ENCODE results near the gene VPS4B. TPM values are rescaled to one million over a fixed set of nuclear protein-coding genes. Genes with fewer than 3 reads are reported as not detected.

The VPS4B gene
- total and polyA plus RNA-seq, 2 experiments from 2014 or later = 30.2 to 49.4 TPM

DNA sequence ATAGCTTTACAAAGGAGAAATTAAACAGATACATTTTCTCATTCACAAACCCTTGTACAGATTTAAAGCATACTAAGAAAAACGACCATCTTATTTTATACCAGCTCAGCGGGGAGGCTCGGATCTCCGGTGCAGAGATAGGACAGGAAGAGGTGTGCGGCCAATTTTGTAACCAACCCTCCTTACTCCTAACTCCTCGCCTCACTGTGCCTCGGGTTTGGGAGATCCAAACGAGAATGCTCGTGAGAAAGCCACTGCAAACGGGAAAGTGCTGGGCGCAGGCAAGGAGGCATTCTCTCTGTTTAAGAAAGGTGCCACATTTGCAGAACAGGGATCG lies 56.4 kb downstream of the VPS4B start:
- DNase-seq (ENCODE audit: low spot score) (peak; percentile 36), ATAC-seq (no peak)
- Mint-ChIP-seq H3K27me3 (ENCODE audit: insufficient read depth, low read depth, poor library complexity) (peaks cover 3% of the 10 kb centered on the region), H3K4me1 (peaks cover 14% of the 10 kb centered on the region; the same call in 2 of the 3 replicates), H3K9me3 (peaks cover 14% of the 10 kb centered on the region), H3K36me3 (ENCODE audit: low read depth) (peaks cover 33% of the 10 kb centered on the region), H3K27ac (peak overlapping the region; percentile 84; the same call in 1 of the 2 replicates), H3K4me3 (peak overlapping the region; percentile 92)
- H3K4me3 ChIP-seq = peak overlapping the region; percentile 77
- peaks cover 36% of the 10 kb centered on the region for H3K79me2 ChIP-seq (replicated peaks; ENCODE audit: insufficient read depth)
- H3K27ac ChIP-seq (ENCODE audit: low read depth) = no peak overlapping the region
- H3K4me1 ChIP-seq (ENCODE audit: insufficient read depth) = peaks cover 8% of the 10 kb centered on the region; the same call in 1 of the 2 replicates
- 0 out of 2 replicates have a peak, but pooled peaks cover 3% of the 10 kb centered on the region for H3F3A ChIP-seq (replicated peaks; ENCODE audit: low read depth)
- peaks cover 15% of the 10 kb centered on the region for H4K20me1 ChIP-seq (replicated peaks; ENCODE audit: insufficient read depth)
- H3K36me3 ChIP-seq (ENCODE audit: insufficient read depth) = peaks cover 12% of the 10 kb centered on the region
- TF ChIP-seq JUNB (IDR thresholded peaks at IDR 0.05; ENCODE audit: unreplicated experiment) (no peak), EZH2phosphoT487 (IDR thresholded peaks at IDR 0.05; ENCODE audit: unreplicated experiment) (no peak)
- peak overlapping the region; percentile 99 for H3K4me2 ChIP-seq
- H3K27me3 ChIP-seq (ENCODE audit: insufficient read depth) = no peaks in the 10 kb centered on the region
- H2AFZ ChIP-seq = peak overlapping the region; percentile 97
- H3K9me2 ChIP-seq (ENCODE audit: insufficient read depth) = no peaks in the 10 kb centered on the region

DNA sequence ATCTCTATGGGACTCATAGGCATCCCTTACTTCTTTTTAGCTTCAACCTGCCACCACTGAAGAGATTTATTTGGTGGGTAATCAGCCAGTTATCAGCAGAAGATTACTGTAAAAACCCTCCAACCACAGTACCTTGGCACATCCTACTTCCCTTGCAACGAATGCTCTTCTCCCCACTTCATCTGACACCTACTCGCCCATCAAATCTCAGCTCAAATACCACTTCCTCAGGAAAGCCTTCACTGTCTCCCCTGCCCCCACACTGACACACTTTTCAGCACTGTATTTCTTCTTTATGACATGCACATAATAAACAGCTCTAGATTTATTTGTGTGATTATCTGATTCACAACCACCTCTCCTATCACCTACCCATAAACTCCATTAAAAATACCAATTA lies 58.3 kb downstream of the VPS4B start:
- H3K4me3 ChIP-seq = no peak overlapping the region
- H3K4me2 ChIP-seq = no peak overlapping the region
- Mint-ChIP-seq H3K27ac (no peak overlapping the region), H3K4me3 (no peak overlapping the region), H3K27me3 (ENCODE audit: insufficient read depth, low read depth, poor library complexity) (peaks cover 3% of the 10 kb centered on the region), H3K36me3 (ENCODE audit: low read depth) (peaks cover 35% of the 10 kb centered on the region), H3K4me1 (peaks cover 14% of the 10 kb centered on the region; the same call in 2 of the 3 replicates), H3K9me3 (peaks cover 4% of the 10 kb centered on the region)
- DNase-seq (ENCODE audit: low spot score) (no peak), ATAC-seq (no peak)
- peaks cover 36% of the 10 kb centered on the region for H3K79me2 ChIP-seq (replicated peaks; ENCODE audit: insufficient read depth)
- H4K20me1 ChIP-seq (replicated peaks; ENCODE audit: insufficient read depth) = peaks cover 15% of the 10 kb centered on the region
- H3K27ac ChIP-seq (ENCODE audit: low read depth) = no peak overlapping the region
- no peak overlapping the region for H2AFZ ChIP-seq
- H3K4me1 ChIP-seq (ENCODE audit: insufficient read depth) = peaks cover 8% of the 10 kb centered on the region; the same call in 1 of the 2 replicates
- H3F3A ChIP-seq (replicated peaks; ENCODE audit: low read depth) = 0 out of 2 replicates have a peak, but pooled peaks cover 3% of the 10 kb centered on the region
- no peaks in the 10 kb centered on the region for H3K27me3 ChIP-seq (ENCODE audit: insufficient read depth)
- peaks cover 12% of the 10 kb centered on the region for H3K36me3 ChIP-seq (ENCODE audit: insufficient read depth)
- H3K9me2 ChIP-seq (ENCODE audit: insufficient read depth) = no peaks in the 10 kb centered on the region
- TF ChIP-seq ZNF331 (CRISPR knock-in tag; IDR thresholded peaks at IDR 0.05; ENCODE audit: low read depth) (no peak), EZH2phosphoT487 (IDR thresholded peaks at IDR 0.05; ENCODE audit: unreplicated experiment) (no peak), EZH2 (IDR thresholded peaks at IDR 0.05; ENCODE audit: low read depth, unreplicated experiment) (no peak), NANOG (IDR thresholded peaks at IDR 0.05; ENCODE audit: borderline replicate concordance) (no peak), STAT1 (IDR thresholded peaks at IDR 0.05; ENCODE audit: unreplicated experiment) (no peak), CREB1 (CRISPR knock-in tag; IDR thresholded peaks at IDR 0.05; ENCODE audit: low read depth) (no peak)
- TF ChIP-seq, protein P1, sequence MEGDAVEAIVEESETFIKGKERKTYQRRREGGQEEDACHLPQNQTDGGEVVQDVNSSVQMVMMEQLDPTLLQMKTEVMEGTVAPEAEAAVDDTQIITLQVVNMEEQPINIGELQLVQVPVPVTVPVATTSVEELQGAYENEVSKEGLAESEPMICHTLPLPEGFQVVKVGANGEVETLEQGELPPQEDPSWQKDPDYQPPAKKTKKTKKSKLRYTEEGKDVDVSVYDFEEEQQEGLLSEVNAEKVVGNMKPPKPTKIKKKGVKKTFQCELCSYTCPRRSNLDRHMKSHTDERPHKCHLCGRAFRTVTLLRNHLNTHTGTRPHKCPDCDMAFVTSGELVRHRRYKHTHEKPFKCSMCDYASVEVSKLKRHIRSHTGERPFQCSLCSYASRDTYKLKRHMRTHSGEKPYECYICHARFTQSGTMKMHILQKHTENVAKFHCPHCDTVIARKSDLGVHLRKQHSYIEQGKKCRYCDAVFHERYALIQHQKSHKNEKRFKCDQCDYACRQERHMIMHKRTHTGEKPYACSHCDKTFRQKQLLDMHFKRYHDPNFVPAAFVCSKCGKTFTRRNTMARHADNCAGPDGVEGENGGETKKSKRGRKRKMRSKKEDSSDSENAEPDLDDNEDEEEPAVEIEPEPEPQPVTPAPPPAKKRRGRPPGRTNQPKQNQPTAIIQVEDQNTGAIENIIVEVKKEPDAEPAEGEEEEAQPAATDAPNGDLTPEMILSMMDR (conservative IDR thresholded peaks at IDR 0.05; ENCODE audit: low read depth in 2 of 2) = no peak
- TF ChIP-seq, protein P2, sequence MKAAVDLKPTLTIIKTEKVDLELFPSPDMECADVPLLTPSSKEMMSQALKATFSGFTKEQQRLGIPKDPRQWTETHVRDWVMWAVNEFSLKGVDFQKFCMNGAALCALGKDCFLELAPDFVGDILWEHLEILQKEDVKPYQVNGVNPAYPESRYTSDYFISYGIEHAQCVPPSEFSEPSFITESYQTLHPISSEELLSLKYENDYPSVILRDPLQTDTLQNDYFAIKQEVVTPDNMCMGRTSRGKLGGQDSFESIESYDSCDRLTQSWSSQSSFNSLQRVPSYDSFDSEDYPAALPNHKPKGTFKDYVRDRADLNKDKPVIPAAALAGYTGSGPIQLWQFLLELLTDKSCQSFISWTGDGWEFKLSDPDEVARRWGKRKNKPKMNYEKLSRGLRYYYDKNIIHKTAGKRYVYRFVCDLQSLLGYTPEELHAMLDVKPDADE (IDR thresholded peaks at IDR 0.05) = no peak
- TF ChIP-seq, protein P3, sequence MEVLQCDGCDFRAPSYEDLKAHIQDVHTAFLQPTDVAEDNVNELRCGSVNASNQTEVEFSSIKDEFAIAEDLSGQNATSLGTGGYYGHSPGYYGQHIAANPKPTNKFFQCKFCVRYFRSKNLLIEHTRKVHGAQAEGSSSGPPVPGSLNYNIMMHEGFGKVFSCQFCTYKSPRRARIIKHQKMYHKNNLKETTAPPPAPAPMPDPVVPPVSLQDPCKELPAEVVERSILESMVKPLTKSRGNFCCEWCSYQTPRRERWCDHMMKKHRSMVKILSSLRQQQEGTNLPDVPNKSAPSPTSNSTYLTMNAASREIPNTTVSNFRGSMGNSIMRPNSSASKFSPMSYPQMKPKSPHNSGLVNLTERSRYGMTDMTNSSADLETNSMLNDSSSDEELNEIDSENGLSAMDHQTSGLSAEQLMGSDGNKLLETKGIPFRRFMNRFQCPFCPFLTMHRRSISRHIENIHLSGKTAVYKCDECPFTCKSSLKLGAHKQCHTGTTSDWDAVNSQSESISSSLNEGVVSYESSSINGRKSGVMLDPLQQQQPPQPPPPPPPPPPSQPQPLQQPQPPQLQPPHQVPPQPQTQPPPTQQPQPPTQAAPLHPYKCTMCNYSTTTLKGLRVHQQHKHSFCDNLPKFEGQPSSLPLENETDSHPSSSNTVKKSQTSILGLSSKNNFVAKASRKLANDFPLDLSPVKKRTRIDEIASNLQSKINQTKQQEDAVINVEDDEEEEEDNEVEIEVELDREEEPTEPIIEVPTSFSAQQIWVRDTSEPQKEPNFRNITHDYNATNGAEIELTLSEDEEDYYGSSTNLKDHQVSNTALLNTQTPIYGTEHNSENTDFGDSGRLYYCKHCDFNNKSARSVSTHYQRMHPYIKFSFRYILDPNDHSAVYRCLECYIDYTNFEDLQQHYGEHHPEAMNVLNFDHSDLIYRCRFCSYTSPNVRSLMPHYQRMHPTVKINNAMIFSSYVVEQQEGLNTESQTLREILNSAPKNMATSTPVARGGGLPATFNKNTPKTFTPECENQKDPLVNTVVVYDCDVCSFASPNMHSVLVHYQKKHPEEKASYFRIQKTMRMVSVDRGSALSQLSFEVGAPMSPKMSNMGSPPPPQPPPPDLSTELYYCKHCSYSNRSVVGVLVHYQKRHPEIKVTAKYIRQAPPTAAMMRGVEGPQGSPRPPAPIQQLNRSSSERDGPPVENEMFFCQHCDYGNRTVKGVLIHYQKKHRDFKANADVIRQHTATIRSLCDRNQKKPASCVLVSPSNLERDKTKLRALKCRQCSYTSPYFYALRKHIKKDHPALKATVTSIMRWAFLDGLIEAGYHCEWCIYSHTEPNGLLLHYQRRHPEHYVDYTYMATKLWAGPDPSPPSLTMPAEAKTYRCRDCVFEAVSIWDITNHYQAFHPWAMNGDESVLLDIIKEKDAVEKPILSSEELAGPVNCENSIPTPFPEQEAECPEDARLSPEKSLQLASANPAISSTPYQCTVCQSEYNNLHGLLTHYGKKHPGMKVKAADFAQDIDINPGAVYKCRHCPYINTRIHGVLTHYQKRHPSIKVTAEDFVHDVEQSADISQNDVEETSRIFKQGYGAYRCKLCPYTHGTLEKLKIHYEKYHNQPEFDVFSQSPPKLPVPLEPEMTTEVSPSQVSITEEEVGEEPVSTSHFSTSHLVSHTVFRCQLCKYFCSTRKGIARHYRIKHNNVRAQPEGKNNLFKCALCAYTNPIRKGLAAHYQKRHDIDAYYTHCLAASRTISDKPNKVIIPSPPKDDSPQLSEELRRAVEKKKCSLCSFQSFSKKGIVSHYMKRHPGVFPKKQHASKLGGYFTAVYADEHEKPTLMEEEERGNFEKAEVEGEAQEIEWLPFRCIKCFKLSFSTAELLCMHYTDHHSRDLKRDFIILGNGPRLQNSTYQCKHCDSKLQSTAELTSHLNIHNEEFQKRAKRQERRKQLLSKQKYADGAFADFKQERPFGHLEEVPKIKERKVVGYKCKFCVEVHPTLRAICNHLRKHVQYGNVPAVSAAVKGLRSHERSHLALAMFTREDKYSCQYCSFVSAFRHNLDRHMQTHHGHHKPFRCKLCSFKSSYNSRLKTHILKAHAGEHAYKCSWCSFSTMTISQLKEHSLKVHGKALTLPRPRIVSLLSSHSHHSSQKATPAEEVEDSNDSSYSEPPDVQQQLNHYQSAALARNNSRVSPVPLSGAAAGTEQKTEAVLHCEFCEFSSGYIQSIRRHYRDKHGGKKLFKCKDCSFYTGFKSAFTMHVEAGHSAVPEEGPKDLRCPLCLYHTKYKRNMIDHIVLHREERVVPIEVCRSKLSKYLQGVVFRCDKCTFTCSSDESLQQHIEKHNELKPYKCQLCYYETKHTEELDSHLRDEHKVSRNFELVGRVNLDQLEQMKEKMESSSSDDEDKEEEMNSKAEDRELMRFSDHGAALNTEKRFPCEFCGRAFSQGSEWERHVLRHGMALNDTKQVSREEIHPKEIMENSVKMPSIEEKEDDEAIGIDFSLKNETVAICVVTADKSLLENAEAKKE (CRISPR knock-in tag; IDR thresholded peaks at IDR 0.05) = no peak

Data from GM23338 (cell line).